A549 (cell line): ENCODE results near the gene PDIA6.

Experiments used
- BHLHE40 ChIP-seq: IDR thresholded peaks from 2 replicates; pipeline ENCODE4 v1.6.1; 2012; ENCODE audit warnings: low read depth, low read length, inconsistent platforms
- ESRRA ChIP-seq: fragments of 150-350 bp; IDR thresholded peaks from 2 replicates; pipeline ENCODE4 v1.6.1; 2014; ENCODE audit warnings: mild to moderate bottlenecking, low read length, borderline replicate concordance
- MAZ ChIP-seq: fragments of 150-350 bp; IDR thresholded peaks from 2 replicates; pipeline ENCODE4 v1.6.1; 2014; ENCODE audit warnings: antibody characterized with exemption, low read depth, low read length, borderline replicate concordance
- POLR2A ChIP-seq: IDR thresholded peaks from 2 replicates; pipeline ENCODE4 v1.6.1; 2012; ENCODE audit warnings: mild to moderate bottlenecking, low read length
- RAD21 ChIP-seq, 2 experiments: fragments of >200 bp in 1 of 2; sonication (Bioruptor Twin) in 1 of 2; formaldehyde crosslinking in 1 of 2; IDR thresholded peaks in 1 of 2; conservative IDR thresholded peaks in 1 of 2; 2 replicates in 1 of 2; 3 replicates in 1 of 2; pipeline ENCODE4 v1.6.1; 2012 to 2018; ENCODE audit warnings: inconsistent platforms in 1 of 2
- TF ChIP-seq, protein P1 (sequence below): fragments of >200 bp; sonication (Bioruptor Twin); formaldehyde crosslinking; IDR thresholded peaks from 3 replicates; pipeline ENCODE4 v1.5.1; 2016

DNA sequence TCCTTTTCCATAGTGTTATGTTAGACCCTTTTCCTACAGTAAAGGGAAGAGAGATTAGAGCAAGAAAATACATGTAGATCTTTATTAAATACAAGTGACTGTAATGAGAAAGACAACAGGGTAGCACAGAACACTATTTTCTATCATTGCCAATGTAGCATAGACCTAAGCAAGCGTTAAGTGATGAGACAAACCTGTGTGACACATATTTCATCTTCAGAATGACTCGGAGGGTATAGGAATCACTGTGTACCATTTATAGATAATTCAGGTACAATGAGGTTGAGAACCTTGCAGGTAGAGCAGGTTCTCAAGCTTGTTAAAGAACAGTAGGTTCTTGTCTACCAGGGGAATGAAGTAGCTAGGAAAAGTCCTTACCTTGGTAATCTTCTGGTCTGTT lies 15.9 kb downstream of the PDIA6 start:
- no peak for TF ChIP-seq BHLHE40
- TF ChIP-seq POLR2A: no peak
- TF ChIP-seq ESRRA: no peak
- TF ChIP-seq, protein P1, sequence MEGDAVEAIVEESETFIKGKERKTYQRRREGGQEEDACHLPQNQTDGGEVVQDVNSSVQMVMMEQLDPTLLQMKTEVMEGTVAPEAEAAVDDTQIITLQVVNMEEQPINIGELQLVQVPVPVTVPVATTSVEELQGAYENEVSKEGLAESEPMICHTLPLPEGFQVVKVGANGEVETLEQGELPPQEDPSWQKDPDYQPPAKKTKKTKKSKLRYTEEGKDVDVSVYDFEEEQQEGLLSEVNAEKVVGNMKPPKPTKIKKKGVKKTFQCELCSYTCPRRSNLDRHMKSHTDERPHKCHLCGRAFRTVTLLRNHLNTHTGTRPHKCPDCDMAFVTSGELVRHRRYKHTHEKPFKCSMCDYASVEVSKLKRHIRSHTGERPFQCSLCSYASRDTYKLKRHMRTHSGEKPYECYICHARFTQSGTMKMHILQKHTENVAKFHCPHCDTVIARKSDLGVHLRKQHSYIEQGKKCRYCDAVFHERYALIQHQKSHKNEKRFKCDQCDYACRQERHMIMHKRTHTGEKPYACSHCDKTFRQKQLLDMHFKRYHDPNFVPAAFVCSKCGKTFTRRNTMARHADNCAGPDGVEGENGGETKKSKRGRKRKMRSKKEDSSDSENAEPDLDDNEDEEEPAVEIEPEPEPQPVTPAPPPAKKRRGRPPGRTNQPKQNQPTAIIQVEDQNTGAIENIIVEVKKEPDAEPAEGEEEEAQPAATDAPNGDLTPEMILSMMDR: no peak
- TF ChIP-seq RAD21 (conservative IDR thresholded peaks at IDR 0.05 in 1 of 2, IDR thresholded peaks at IDR 0.05 in 1 of 2): no peak
- TF ChIP-seq MAZ: no peak
